ENCODE measurements around the gene PLCB4. TPM values are rescaled to one million over a fixed set of nuclear protein-coding genes. Genes with fewer than 3 reads are reported as not detected.

The PLCB4 gene
- total RNA-seq, 1 donor from 2014 or later: 12.0 TPM

GRCh38 chr20:9114709-9115108 lies 45.8 kb downstream of the PLCB4 start:
- intact Hi-C loops (cut with DNase I): no loop called here
- Histone ChIP-seq H3K36me3 (no peaks in the 10 kb centered on the region), H3K4me3 (no peak overlapping the region), H3K9me3 (no peaks in the 10 kb centered on the region), H3K27me3 (no peaks in the 10 kb centered on the region), H3K27ac (no peak overlapping the region), H3K4me1 (no peaks in the 10 kb centered on the region)
- DNase-seq (ENCODE audit: extremely low spot score in 2 of 2): no peak
- TF ChIP-seq POLR2A (IDR thresholded peaks at IDR 0.05): no peak
- no peak for TF ChIP-seq POLR2AphosphoS5 (IDR thresholded peaks at IDR 0.05; ENCODE audit: insufficient read depth in 1 of 2, low read depth in 1 of 2)
- TF ChIP-seq, protein P1, sequence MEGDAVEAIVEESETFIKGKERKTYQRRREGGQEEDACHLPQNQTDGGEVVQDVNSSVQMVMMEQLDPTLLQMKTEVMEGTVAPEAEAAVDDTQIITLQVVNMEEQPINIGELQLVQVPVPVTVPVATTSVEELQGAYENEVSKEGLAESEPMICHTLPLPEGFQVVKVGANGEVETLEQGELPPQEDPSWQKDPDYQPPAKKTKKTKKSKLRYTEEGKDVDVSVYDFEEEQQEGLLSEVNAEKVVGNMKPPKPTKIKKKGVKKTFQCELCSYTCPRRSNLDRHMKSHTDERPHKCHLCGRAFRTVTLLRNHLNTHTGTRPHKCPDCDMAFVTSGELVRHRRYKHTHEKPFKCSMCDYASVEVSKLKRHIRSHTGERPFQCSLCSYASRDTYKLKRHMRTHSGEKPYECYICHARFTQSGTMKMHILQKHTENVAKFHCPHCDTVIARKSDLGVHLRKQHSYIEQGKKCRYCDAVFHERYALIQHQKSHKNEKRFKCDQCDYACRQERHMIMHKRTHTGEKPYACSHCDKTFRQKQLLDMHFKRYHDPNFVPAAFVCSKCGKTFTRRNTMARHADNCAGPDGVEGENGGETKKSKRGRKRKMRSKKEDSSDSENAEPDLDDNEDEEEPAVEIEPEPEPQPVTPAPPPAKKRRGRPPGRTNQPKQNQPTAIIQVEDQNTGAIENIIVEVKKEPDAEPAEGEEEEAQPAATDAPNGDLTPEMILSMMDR (IDR thresholded peaks at IDR 0.05): no peak

DNA sequence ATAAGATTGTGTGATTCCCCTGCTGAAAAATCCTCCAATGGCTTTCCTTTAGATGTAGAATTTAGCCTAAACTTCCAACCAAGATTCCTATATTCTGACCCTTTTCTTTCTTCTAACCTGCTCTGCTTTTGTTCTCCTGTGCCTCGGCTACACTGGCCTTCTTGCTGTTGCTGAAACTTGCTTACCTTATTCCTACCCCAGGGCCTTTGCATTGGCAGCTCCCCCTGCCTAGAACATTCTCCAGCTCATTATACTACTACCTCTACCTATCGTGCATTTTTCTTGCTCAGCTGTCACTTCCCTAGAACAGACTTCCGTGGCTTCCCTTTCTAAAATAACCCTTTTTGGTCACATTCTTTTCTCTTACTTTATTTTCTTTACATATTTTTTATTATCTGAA lies 48.7 kb downstream of the PLCB4 start:
- no peaks in the 10 kb centered on the region for H3K36me3 ChIP-seq
- no peak for DNase-seq (ENCODE audit: extremely low spot score in 2 of 2)
- no peaks in the 10 kb centered on the region for H3K9me3 ChIP-seq
- H3K4me3 ChIP-seq: no peak overlapping the region
- TF ChIP-seq POLR2AphosphoS5 (IDR thresholded peaks at IDR 0.05; ENCODE audit: insufficient read depth in 1 of 2, low read depth in 1 of 2): no peak
- TF ChIP-seq, protein P1 (IDR thresholded peaks at IDR 0.05): no peak
- no peak for TF ChIP-seq POLR2A (IDR thresholded peaks at IDR 0.05)
- H3K27ac ChIP-seq: no peak overlapping the region
- no peaks in the 10 kb centered on the region for H3K4me1 ChIP-seq
- intact Hi-C loops (cut with DNase I): no loop called here
- no peaks in the 10 kb centered on the region for H3K27me3 ChIP-seq

- Histone ChIP-seq H3K27ac (no peak overlapping the region), H3K4me1 (no peaks in the 10 kb centered on the region), H3K36me3 (no peaks in the 10 kb centered on the region), H3K4me3 (no peak overlapping the region), H3K27me3 (no peaks in the 10 kb centered on the region), H3K9me3 (no peaks in the 10 kb centered on the region)
- no peak for DNase-seq (ENCODE audit: extremely low spot score in 2 of 2)
- intact Hi-C loops (cut with DNase I): no loop called here
- TF ChIP-seq, protein P1 (IDR thresholded peaks at IDR 0.05): no peak
- TF ChIP-seq POLR2A (IDR thresholded peaks at IDR 0.05) (no peak), POLR2AphosphoS5 (IDR thresholded peaks at IDR 0.05; ENCODE audit: insufficient read depth in 1 of 2, low read depth in 1 of 2) (no peak)
Measured at GRCh38 chr20:9119776-9120175, 50.9 kb downstream of the PLCB4 start.

DNA sequence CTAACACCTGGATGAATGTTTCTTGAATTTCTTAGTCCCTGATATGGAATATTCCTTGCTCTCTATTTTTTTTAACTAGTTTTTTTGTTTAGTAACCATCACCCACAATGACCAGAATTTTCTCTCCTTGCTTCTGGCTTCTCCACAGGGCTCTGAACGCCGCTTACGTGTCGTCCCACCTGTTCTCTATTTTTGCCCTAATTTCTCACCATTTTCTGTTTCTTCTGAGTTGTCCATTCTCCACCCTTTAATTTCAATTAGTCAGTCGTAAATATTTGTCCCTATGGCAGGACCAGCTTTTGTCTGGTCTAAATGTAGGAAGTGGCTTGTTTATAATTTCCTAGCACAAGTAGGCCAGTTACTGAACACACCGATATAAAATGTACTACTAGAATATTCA lies 52.3 kb downstream of the PLCB4 start:
- no peaks in the 10 kb centered on the region for H3K36me3 ChIP-seq
- TF ChIP-seq POLR2A (IDR thresholded peaks at IDR 0.05): no peak
- TF ChIP-seq POLR2AphosphoS5 (IDR thresholded peaks at IDR 0.05; ENCODE audit: insufficient read depth in 1 of 2, low read depth in 1 of 2): no peak
- TF ChIP-seq, protein P1 (IDR thresholded peaks at IDR 0.05): no peak
- H3K27me3 ChIP-seq: no peaks in the 10 kb centered on the region
- intact Hi-C loops (cut with DNase I): no loop called here
- H3K4me3 ChIP-seq: no peak overlapping the region
- no peaks in the 10 kb centered on the region for H3K9me3 ChIP-seq
- H3K27ac ChIP-seq: no peak overlapping the region
- no peaks in the 10 kb centered on the region for H3K4me1 ChIP-seq
- no peak for DNase-seq (ENCODE audit: extremely low spot score in 2 of 2)

- no peaks in the 10 kb centered on the region for H3K27me3 ChIP-seq
- no peaks in the 10 kb centered on the region for H3K9me3 ChIP-seq
- H3K4me3 ChIP-seq: no peak overlapping the region
- no peaks in the 10 kb centered on the region for H3K4me1 ChIP-seq
- H3K36me3 ChIP-seq: no peaks in the 10 kb centered on the region
- no peak overlapping the region for H3K27ac ChIP-seq
- intact Hi-C loops (cut with DNase I): no loop called here
- DNase-seq (ENCODE audit: extremely low spot score in 2 of 2): no peak
- TF ChIP-seq POLR2A (IDR thresholded peaks at IDR 0.05) (no peak), POLR2AphosphoS5 (IDR thresholded peaks at IDR 0.05; ENCODE audit: insufficient read depth in 1 of 2, low read depth in 1 of 2) (no peak)
- TF ChIP-seq, protein P1 (IDR thresholded peaks at IDR 0.05): no peak
Measured at GRCh38 chr20:9122571-9122970, 53.7 kb downstream of the PLCB4 start.

All from vagina (tissue), 2 donors.